Measurements from ENCODE around the gene FAM9B.

Gene FAM9B

GRCh38 chrX:8984231-8984630 lies 49.7 kb downstream of the FAM9B start:
- Histone ChIP-seq H3K36me3 (ENCODE audit: control insufficient read depth, insufficient read depth, low read length) (no peaks in the 10 kb centered on the region), H3K4me3 (ENCODE audit: extremely low read depth, insufficient read depth, low read length, poor library complexity, severe bottlenecking) (no peak overlapping the region), H3K27ac (ENCODE audit: low read depth, low read length, severe bottlenecking) (no peak overlapping the region), H3K4me1 (ENCODE audit: control insufficient read depth, insufficient read depth, low read length, poor library complexity, severe bottlenecking) (peaks cover 2% of the 10 kb centered on the region), H3K9me3 (ENCODE audit: control insufficient read depth, low read length) (no peaks in the 10 kb centered on the region)
- WGBS, 2 experiments (ENCODE audit: insufficient coverage in 2 of 2), result no CpG with 5 or more reads among the region's 2 CpGs

- Histone ChIP-seq H3K4me1 (ENCODE audit: control insufficient read depth, insufficient read depth, low read length, poor library complexity, severe bottlenecking) (peaks cover 2% of the 10 kb centered on the region), H3K4me3 (ENCODE audit: extremely low read depth, insufficient read depth, low read length, poor library complexity, severe bottlenecking) (no peak overlapping the region), H3K9me3 (ENCODE audit: control insufficient read depth, low read length) (no peaks in the 10 kb centered on the region), H3K27ac (ENCODE audit: low read depth, low read length, severe bottlenecking) (no peak overlapping the region), H3K36me3 (ENCODE audit: control insufficient read depth, insufficient read depth, low read length) (no peaks in the 10 kb centered on the region)
- 80 to 92% methylated on average over 1 to 2 of the region's 2 CpGs for WGBS, 2 experiments (ENCODE audit: insufficient coverage in 2 of 2)
Measured at GRCh38 chrX:8981723-8982122, 52.2 kb downstream of the FAM9B start.

GRCh38 chrX:8980756-8981155 lies 53.2 kb downstream of the FAM9B start:
- Histone ChIP-seq H3K27ac (ENCODE audit: low read depth, low read length, severe bottlenecking) (no peak overlapping the region), H3K36me3 (ENCODE audit: control insufficient read depth, insufficient read depth, low read length) (no peaks in the 10 kb centered on the region), H3K4me3 (ENCODE audit: extremely low read depth, insufficient read depth, low read length, poor library complexity, severe bottlenecking) (no peak overlapping the region), H3K9me3 (ENCODE audit: control insufficient read depth, low read length) (no peaks in the 10 kb centered on the region), H3K4me1 (ENCODE audit: control insufficient read depth, insufficient read depth, low read length, poor library complexity, severe bottlenecking) (peaks cover 2% of the 10 kb centered on the region)
- WGBS, 2 experiments (ENCODE audit: insufficient coverage in 2 of 2), result no CpG with 5 or more reads among the region's 1 CpG

Measured in mesodermal cell (in vitro differentiated cells).